ENCODE results near the gene FANCD2.

FANCD2 gene

DNA sequence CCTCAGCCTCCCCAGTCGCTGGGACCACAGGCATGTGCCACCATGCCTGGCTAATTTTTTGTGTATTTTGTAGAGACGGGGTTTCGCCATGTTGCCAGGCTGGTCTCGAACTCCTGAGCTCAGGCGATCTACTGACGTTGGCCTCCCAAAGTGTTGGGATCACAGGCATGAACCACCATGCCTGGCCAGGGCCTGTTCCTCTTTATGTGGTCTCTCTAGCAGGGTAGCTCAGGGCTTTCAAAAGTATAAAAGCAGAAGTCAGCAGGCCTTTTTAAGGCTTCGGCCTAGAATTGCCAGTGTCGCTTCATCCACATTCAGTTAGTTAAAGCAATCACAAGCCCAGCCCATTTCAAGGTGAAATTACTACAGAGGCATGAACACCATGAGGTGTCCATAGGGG, 123.0 kb downstream of the FANCD2 start:
- Histone ChIP-seq H3K4me3 (no peak overlapping the region), H3K27me3 (no peaks in the 10 kb centered on the region), H3K4me1 (peaks cover 0 to 16% (median 6%) of the 10 kb centered on the region in 4 donors), H3K36me3 (peaks cover 42 to 67% (median 52%) of the 10 kb centered on the region in 3 donors), H3K27ac (no peak overlapping the region), H3K9me3 (no peaks in the 10 kb centered on the region)
- intact Hi-C loops (cut with DNase I; ENCODE audit: low total_unique reads) = no loop called here
- TF ChIP-seq, protein P1, sequence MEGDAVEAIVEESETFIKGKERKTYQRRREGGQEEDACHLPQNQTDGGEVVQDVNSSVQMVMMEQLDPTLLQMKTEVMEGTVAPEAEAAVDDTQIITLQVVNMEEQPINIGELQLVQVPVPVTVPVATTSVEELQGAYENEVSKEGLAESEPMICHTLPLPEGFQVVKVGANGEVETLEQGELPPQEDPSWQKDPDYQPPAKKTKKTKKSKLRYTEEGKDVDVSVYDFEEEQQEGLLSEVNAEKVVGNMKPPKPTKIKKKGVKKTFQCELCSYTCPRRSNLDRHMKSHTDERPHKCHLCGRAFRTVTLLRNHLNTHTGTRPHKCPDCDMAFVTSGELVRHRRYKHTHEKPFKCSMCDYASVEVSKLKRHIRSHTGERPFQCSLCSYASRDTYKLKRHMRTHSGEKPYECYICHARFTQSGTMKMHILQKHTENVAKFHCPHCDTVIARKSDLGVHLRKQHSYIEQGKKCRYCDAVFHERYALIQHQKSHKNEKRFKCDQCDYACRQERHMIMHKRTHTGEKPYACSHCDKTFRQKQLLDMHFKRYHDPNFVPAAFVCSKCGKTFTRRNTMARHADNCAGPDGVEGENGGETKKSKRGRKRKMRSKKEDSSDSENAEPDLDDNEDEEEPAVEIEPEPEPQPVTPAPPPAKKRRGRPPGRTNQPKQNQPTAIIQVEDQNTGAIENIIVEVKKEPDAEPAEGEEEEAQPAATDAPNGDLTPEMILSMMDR (IDR thresholded peaks at IDR 0.05) = no peak
- DNase-seq = peak in 1 of 2 donors; percentile 24

DNA sequence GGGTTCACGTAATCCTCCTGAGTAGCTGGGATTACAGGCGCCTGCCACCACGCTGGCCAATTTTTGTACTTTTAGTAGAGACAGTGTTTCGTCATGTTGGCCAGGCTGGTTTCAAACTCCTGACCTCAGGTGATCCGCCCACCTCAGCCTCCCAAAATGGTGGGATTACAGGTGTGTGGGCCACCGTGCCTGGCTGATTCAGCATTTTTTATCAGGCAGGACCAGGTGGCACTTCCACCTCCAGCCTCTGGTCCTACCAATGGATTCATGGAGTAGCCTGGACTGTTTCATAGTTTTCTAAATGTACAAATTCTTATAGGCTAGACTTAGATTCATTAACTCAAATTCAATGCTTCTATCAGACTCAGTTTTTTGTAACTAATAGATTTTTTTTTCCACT, 124.8 kb downstream of the FANCD2 start:
- peaks cover 42 to 75% (median 52%) of the 10 kb centered on the region in 3 donors for H3K36me3 ChIP-seq
- no peaks in the 10 kb centered on the region for H3K9me3 ChIP-seq
- H3K27ac ChIP-seq = no peak overlapping the region
- no peak overlapping the region for H3K4me3 ChIP-seq
- TF ChIP-seq, protein P1 (IDR thresholded peaks at IDR 0.05) = no peak
- no peaks in the 10 kb centered on the region for H3K27me3 ChIP-seq
- intact Hi-C loops (cut with DNase I; ENCODE audit: low total_unique reads) = no loop called here
- H3K4me1 ChIP-seq = no peaks in the 10 kb centered on the region
- DNase-seq = no peak
